Stimulated activated CD8-positive, alpha-beta memory T cell treated with anti-CD3 and anti-CD28 coated beads, Interleukin-4, amount 100 ng/mL, for 48 hours (primary cell): ENCODE data around the gene BAZ2A.
"Not testable (repeated sequence)": the region's sequence is repeated elsewhere in the genome, so short reads cannot be mapped to it uniquely, and the experiment has no call there.

Experiments
- DNase-seq: peaks from one replicate; pipeline ENCODE4 v3.0.0-alpha.2; 2020

BAZ2A gene

GRCh38 chr12:56591961-56592360 is 38.2 kb downstream of the BAZ2A start:
- DNase-seq: no peak

GRCh38 chr12:56591126-56591525 is 39.0 kb downstream of the BAZ2A start:
- no peak for DNase-seq

DNA sequence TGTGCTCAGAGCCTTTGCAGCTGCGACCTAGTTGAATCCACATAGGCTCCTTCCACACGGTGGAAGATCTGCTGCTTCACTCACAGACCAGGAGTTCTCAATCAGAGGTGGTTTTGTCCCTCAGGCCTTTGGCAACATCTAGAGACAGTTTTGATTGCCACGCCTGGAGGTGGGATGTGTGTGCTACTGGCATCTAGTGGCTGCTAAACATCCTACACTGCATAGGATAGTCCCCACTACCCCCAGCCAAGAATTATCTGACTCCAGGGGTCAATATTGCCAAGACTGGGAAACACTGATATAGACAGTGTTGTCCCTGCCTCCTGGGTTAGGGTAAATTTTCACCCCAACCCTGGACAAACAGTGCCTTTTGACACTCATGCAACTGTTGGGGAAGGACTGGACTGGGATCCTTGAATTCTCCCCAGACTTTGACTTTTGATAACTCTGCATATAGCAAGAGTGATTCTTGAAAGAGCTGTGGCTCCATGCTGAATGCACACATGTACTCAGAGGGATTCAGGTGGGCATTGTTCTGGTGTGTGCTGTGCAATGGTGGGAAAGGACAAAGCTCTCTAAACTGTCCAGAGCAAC is 39.8 kb downstream of the BAZ2A start:
- DNase-seq: peak; percentile 36

GRCh38 chr12:56589783-56590182 is 40.3 kb downstream of the BAZ2A start:
- no peak for DNase-seq

DNA sequence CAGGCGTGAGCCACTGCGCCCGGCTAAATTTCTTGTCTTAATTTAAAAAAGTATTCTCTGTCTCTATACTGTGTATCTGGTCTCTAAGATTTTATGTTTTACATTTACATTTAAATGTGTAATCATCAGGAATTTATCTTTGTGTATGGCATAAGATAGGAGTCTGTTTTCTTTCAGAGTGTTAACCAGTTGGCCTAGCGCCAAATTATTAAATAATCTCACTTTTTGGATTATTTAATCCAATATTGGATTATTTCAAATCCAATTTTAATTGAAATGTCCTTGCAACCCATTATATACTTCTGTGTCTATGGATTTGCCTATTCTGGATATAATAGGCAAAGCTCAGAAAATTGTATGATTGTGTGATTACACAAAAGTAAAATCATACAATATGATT is 45.0 kb downstream of the BAZ2A start:
- DNase-seq: no peak

GRCh38 chr12:56581418-56582145 is 48.5 kb downstream of the BAZ2A start:
- peak; percentile 50 for DNase-seq

DNA sequence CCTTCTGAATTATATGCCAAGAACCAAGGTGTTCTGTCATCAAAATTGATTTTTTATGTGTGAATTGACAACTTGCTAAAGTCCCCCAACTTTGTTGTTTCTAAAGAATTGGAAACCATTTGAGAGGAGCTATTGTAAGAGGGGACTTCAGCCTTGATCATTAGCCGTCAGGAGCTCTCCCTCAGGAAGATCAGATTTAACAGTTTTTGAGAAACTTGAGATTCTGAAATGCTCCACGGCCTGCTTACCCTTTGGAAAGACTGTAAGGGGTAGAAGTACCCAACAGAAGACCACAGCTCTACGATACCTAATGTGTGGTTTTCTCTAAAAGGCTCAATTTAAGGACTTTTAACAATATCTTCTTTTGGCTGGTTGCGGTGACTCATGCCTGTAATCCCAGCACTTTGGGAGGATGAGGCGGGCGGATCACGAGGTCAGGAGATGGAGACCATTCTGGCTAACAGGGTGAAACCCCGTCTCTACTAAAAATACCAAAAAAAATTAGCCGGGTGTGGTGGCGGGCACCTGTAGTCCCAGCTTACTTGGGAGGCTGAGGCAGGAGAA is 51.1 kb downstream of the BAZ2A start:
- no peak for DNase-seq

GRCh38 chr12:56577248-56577647 is 52.9 kb downstream of the BAZ2A start:
- not testable (repeated sequence) for DNase-seq

- no peak for DNase-seq
Measured at GRCh38 chr12:56574210-56574609, 55.9 kb downstream of the BAZ2A start.

DNA sequence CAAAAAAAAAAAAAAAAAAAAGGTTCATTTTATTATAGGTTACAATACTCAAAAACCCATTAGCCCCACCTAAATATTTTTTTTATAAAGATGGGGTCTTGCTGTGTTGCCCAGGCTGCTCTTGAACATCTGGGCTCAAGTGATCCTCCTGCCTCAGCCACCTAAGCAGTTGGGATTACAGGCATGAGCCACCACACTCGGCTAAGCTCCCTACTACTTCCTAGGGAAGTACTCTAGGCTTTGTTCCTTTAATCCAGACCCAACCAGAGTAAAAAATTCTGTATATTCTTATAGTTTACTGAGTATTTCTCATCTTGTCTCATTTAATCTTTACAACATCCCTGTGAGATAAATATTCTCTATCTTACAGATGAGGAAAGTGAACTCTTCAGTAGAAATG is 57.8 kb downstream of the BAZ2A start:
- DNase-seq: no peak

- no peak for DNase-seq
Measured at GRCh38 chr12:56571121-56571520, 59.0 kb downstream of the BAZ2A start.

DNA sequence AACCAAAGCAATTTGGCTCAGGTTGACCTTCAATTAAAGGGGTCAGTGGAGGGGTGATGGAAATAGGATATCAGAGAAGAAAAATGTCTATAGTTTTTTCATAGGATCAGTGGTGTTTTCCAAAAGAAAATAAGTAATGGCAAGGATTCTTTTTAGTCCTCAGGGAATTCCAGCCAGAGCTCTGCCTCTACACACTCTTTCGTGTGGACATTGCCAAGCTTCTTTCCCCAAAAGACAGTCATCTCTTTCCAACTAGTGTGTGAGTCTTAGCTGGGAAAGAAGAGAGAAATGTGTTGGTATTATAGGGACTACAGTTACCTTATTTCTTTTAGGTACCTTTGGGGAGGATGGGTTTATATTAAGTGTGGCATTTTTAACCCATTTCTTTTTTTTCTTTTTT is 62.0 kb downstream of the BAZ2A start:
- no peak for DNase-seq

DNA sequence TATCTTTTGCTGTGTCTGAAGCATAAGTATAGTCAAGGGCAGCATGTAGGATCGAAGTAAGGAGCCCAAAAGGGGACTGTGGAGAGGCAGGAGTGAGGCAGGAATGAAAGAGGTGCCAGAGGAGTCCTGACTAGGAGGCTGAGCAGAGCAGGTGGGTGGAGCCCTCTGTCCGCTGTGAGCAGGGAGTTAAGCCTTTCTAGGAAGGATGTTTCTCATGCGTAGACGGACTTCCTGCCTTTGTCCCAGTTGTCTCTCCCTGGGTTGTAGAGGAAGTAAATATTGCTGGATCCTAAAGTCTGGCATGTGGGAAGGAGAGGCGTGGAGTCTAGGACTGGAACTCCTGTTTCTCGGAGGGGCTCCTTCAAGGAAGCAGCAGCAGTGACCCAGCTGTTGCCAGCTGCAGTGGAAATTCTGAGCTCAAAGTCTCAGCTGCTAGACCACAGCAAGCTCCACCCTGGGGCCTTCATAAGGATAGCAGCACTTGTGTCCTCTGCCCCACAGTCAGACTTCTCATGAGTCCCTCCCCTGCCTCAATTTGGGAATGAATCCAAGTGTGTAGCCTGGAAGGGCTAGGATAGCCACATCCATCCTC is 64.5 kb downstream of the BAZ2A start:
- peak; percentile 55 for DNase-seq

DNA sequence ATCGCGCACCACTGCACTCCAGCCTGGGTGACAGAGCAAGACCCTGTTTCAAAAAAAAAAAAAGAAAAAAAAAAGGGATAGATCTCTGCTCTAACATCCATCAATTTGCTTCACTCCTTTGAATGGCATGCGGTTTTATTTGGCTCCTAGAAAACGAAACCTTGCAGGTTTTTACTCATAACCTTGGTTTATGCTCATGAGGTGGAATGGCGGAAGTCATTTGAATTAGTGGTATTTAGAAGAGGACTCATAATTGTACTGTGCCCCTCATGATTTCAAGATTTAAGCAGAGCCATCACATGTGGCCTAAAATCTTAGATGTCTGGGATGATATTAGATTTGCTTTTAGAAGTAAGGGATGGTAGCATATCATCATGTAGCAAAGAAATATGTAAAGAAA is 79.1 kb downstream of the BAZ2A start:
- DNase-seq: no peak

GRCh38 chr12:56546680-56547079 is 83.4 kb downstream of the BAZ2A start:
- no peak for DNase-seq
